B cell (primary cell): ENCODE measurements around the gene COL28A1.

ENCODE experiments used
- CTCF ChIP-seq: fragments of 200-600 bp; IDR thresholded peaks from one replicate; pipeline ENCODE4 v1.8.0; 2022; ENCODE audit warnings: antibody characterized with exemption, mild to moderate bottlenecking
- EZH2 ChIP-seq: IDR thresholded peaks from 2 replicates; pipeline ENCODE4 v1.6.1; 2012; ENCODE audit warnings: borderline replicate concordance, low read depth, mild to moderate bottlenecking, moderate library complexity, low read length; ENCODE audit not compliant: insufficient read depth, poor library complexity, severe bottlenecking

- no peak for TF ChIP-seq CTCF
- TF ChIP-seq EZH2: no peak
Observed at GRCh38 chr7:7476381-7476780, 59.3 kb downstream of the COL28A1 start.
